Ovary (tissue), 9 donors: ENCODE results near the gene WDR90. TPM values are rescaled to one million over a fixed set of nuclear protein-coding genes. Genes with fewer than 3 reads are reported as not detected.

Experiments
- DNase-seq, 5 donors: peaks; one replicate each; pipeline ENCODE4 v3.0.0-alpha.2; 2019 to 2020
- H3K27ac ChIP-seq, 2 donors: fragments of 200-600 bp; one replicate each; pipeline versions ENCODE4 v1.5.1 to v1.8.0; 2019 to 2022
- H3K27me3 ChIP-seq: fragments of 200-600 bp; one replicate; pipeline ENCODE4 v1.8.0; 2022
- H3K36me3 ChIP-seq: fragments of 200-600 bp; sonication (generic); one replicate; pipeline ENCODE4 v1.5.1; 2019
- H3K4me1 ChIP-seq: one replicate; pipeline ENCODE4 v1.8.1; 2013; ENCODE audit warnings: mild to moderate bottlenecking, moderate library complexity; ENCODE audit not compliant: insufficient read depth
- H3K4me3 ChIP-seq: fragments of 200-600 bp; sonication (generic); one replicate; pipeline ENCODE4 v1.5.1; 2017
- H3K9me3 ChIP-seq, 2 donors: fragments of 200-600 bp in 1 of 2; sonication (generic) in 1 of 2; one replicate each; pipeline versions ENCODE4 v1.5.1 to v1.8.1; 2013 to 2019; ENCODE audit warnings: mild to moderate bottlenecking in 1 of 2, moderate library complexity in 1 of 2
- CTCF ChIP-seq, 3 donors: fragments of 450-650 bp in 2 of 3; fragments of 200-600 bp in 1 of 3; IDR thresholded peaks; one replicate each; pipeline versions ENCODE4 v1.5.1 to v1.8.0; 2016 to 2022; ENCODE audit warnings: antibody characterized with exemption in 3 of 3, mild to moderate bottlenecking in 1 of 3
- EP300 ChIP-seq: sonication (generic); formaldehyde crosslinking; IDR thresholded peaks from one replicate; pipeline ENCODE4 v1.6.1; 2017; ENCODE audit warnings: antibody characterized with exemption
- POLR2A ChIP-seq: fragments of 450-650 bp; IDR thresholded peaks from one replicate; pipeline ENCODE4 v1.6.1; 2017; ENCODE audit warnings: antibody characterized with exemption, mild to moderate bottlenecking, moderate library complexity
- WGBS, 3 donors: extraction: QIAGEN DNeasy Blood & Tissue Kit in 1 of 3; methylation state at CpG; one replicate each; pipeline versions ENCODE4 v1.1.5 to v1.1.7; 2013 to 2017; 5-methylcytosine and 5-hydroxymethylcytosine counted together
- intact Hi-C, 4 donors: fragments of 100-400 bp; cut with DNase I; formaldehyde crosslinking; loops; one replicate each; pipeline versions ENCODE4 v1.11.0 to v1.15.1; 2022 to 2023
- polyA plus RNA-seq, 2 donors: library from polyadenylated mRNA; stranded (reverse); fragments of 200-250 nt in 1 of 2; fragments of 350-450 nt in 1 of 2; fragmentation: Illumina TruSeq in 1 of 2; extraction: RNeasy Lipid Tissue Mini Kit (QIAGEN cat#74804) in 1 of 2; gene quantifications; one replicate each; pipeline ENCODE4 v1.2.3, GENCODE V29; 2013 to 2014
- total RNA-seq, 7 donors: library from RNA; depleted of rRNA in 2 of 7; stranded (reverse); fragments of >200 nt in 2 of 7; fragmentation: NEBNext Ultra II Directional in 3 of 7; extraction: Animal tissue kit (Norgen Biotek cat#: 25700) in 3 of 7; gene quantifications; one replicate each; pipeline versions ENCODE4 v1.1.0 to v1.2.4, GENCODE V29; 2016 to 2023
- donor health status: DM: no; HTN: no; CAD: no; lungs with moderate emphysema.
- donor health status: DM: no; HTN: no; CAD: no.
- donor health status: Bipolar disorder and iron deficiency.
- donor health status: DM: yes; HTN: yes; CAD: no.
- donor health status: DM: no; HTN: no; CAD: no.
- donor health status: DM: yes; HTN: yes; CAD: no.

The WDR90 gene
- total and polyA plus RNA-seq, 9 donors: 1.4 to 58.2 (median 37.1) TPM

- no peak for DNase-seq
- peaks cover 22% of the 10 kb centered on the region for H3K4me1 ChIP-seq
- no peaks in the 10 kb centered on the region for H3K27me3 ChIP-seq
- intact Hi-C loops: no loop called here
- TF ChIP-seq EP300: no peak
- TF ChIP-seq CTCF (IDR thresholded peaks at IDR 0.05): no peak
- TF ChIP-seq POLR2A: no peak
- H3K9me3 ChIP-seq: no peaks in the 10 kb centered on the region
- H3K36me3 ChIP-seq: no peaks in the 10 kb centered on the region
- 74 to 86% (median 77%) methylated on average over 24 to 25 of the region's 25 CpGs for WGBS, 3 donors
- H3K4me3 ChIP-seq: no peak overlapping the region
- H3K27ac ChIP-seq: no peak overlapping the region
These were observed 1.8 kb upstream of the WDR90 start for GRCh38 chr16:647173-647902.

GRCh38 chr16:648071-648780 is 939 bp upstream of the WDR90 start:
- H3K27me3 ChIP-seq: no peaks in the 10 kb centered on the region
- intact Hi-C loops: no loop called here
- H3K36me3 ChIP-seq: no peaks in the 10 kb centered on the region
- no peak for TF ChIP-seq EP300
- TF ChIP-seq CTCF (IDR thresholded peaks at IDR 0.05): no peak
- 37 to 44% (median 38%) methylated on average over 23 to 24 of the region's 24 CpGs for WGBS, 3 donors
- DNase-seq: no peak
- H3K9me3 ChIP-seq: no peaks in the 10 kb centered on the region
- H3K4me1 ChIP-seq: peaks cover 15% of the 10 kb centered on the region
- H3K27ac ChIP-seq: peak overlapping the region in 1 of 2 donors; percentile 93
- H3K4me3 ChIP-seq: peak overlapping the region; percentile 71

GRCh38 chr16:649631-650030 is 466 bp downstream of the WDR90 start:
- Histone ChIP-seq H3K9me3 (no peaks in the 10 kb centered on the region), H3K4me1 (peaks cover 12% of the 10 kb centered on the region), H3K27ac (peak overlapping the region in 1 of 2 donors; percentile 93), H3K27me3 (no peaks in the 10 kb centered on the region), H3K4me3 (peak overlapping the region; percentile 71), H3K36me3 (no peaks in the 10 kb centered on the region)
- intact Hi-C loops: loop anchor here in 1 of 4 donors (10.0 kb wide), 1 partner anchor 265 kb away; the partner anchor contains the start of gene PGAP6
- TF ChIP-seq POLR2A (no peak), CTCF (IDR thresholded peaks at IDR 0.05) (no peak), EP300 (no peak)
- DNase-seq: no peak
- WGBS, 3 donors: 0 to 1% (median 0%) methylated on average over 30 to 44 of the region's 44 CpGs

GRCh38 chr16:651844-652243 is 2.7 kb downstream of the WDR90 start:
- H3K4me1 ChIP-seq: peaks cover 11% of the 10 kb centered on the region
- intact Hi-C loops: loop anchor here in 1 of 4 donors (10.0 kb wide), 1 partner anchor 267 kb away; the partner anchor contains the start of gene PGAP6
- no peaks in the 10 kb centered on the region for H3K36me3 ChIP-seq
- no peaks in the 10 kb centered on the region for H3K9me3 ChIP-seq
- H3K27ac ChIP-seq: no peak overlapping the region
- TF ChIP-seq POLR2A: no peak
- TF ChIP-seq EP300: no peak
- TF ChIP-seq CTCF (IDR thresholded peaks at IDR 0.05): no peak
- DNase-seq: no peak
- H3K4me3 ChIP-seq: no peak overlapping the region
- 72 to 84% (median 74%) methylated on average over 20 to 22 of the region's 22 CpGs for WGBS, 3 donors
- no peaks in the 10 kb centered on the region for H3K27me3 ChIP-seq
